T-helper 2 cell (primary cell): Measurements from ENCODE around the gene MACROH2A1.

Source experiments
- DNase-seq, 5 experiments: peaks; one replicate each; pipeline versions ENCODE4 v3.0.0 to v3.0.0-alpha.2; 2012 to 2022

MACROH2A1 gene

GRCh38 chr5:135350536-135350935, 48.5 kb downstream of the MACROH2A1 start:
- DNase-seq: no peak

GRCh38 chr5:135349886-135350285, 49.1 kb downstream of the MACROH2A1 start:
- no peak for DNase-seq

GRCh38 chr5:135349451-135349850, 49.6 kb downstream of the MACROH2A1 start:
- DNase-seq: no peak

GRCh38 chr5:135348918-135349317, 50.1 kb downstream of the MACROH2A1 start:
- DNase-seq: no peak

GRCh38 chr5:135347392-135347791, 51.6 kb downstream of the MACROH2A1 start:
- no peak for DNase-seq

- DNase-seq: no peak
Measured at GRCh38 chr5:135345956-135346731, 52.9 kb downstream of the MACROH2A1 start.

GRCh38 chr5:135344349-135344748, 54.7 kb downstream of the MACROH2A1 start:
- no peak for DNase-seq

GRCh38 chr5:135343413-135343812, 55.6 kb downstream of the MACROH2A1 start:
- no peak for DNase-seq

GRCh38 chr5:135342551-135342875, 56.5 kb downstream of the MACROH2A1 start:
- no peak for DNase-seq

- no peak for DNase-seq
Measured at GRCh38 chr5:135341696-135342550, 57.1 kb downstream of the MACROH2A1 start.

- DNase-seq: no peak
Measured at GRCh38 chr5:135341016-135341666, 57.9 kb downstream of the MACROH2A1 start.

GRCh38 chr5:135340568-135340967, 58.5 kb downstream of the MACROH2A1 start:
- DNase-seq: no peak

- DNase-seq: no peak
Measured at GRCh38 chr5:135339623-135340022, 59.4 kb downstream of the MACROH2A1 start.

- no peak for DNase-seq
Measured at GRCh38 chr5:135339189-135339588, 59.8 kb downstream of the MACROH2A1 start.

- DNase-seq: no peak
Measured at GRCh38 chr5:135337064-135337463, 62.0 kb downstream of the MACROH2A1 start.

- no peak for DNase-seq
Measured at GRCh38 chr5:135335031-135335828, 63.8 kb downstream of the MACROH2A1 start.

- DNase-seq: no peak
Measured at GRCh38 chr5:135333732-135334515, 65.1 kb downstream of the MACROH2A1 start.

- DNase-seq: peak in 1 of 5 experiments; percentile 47
Measured at GRCh38 chr5:135332519-135333150, 66.4 kb downstream of the MACROH2A1 start.

- no peak for DNase-seq
Measured at GRCh38 chr5:135331612-135332011, 67.4 kb downstream of the MACROH2A1 start.

GRCh38 chr5:135330798-135331096, 68.3 kb downstream of the MACROH2A1 start:
- no peak for DNase-seq
